Mesodermal cell (in vitro differentiated cells): ENCODE results near the gene ZNF438.
"Not testable (repeated sequence)": the region's sequence is repeated elsewhere in the genome, so short reads cannot be mapped to it uniquely, and the experiment has no call there.

Experiments
- H3K27ac ChIP-seq: 2 replicates; pipeline ENCODE4 v1.7.0; 2013; ENCODE audit warnings: mild to moderate bottlenecking, low read depth, low read length, moderate library complexity; ENCODE audit not compliant: severe bottlenecking
- H3K36me3 ChIP-seq: 2 replicates; pipeline ENCODE4 v1.7.1; 2013; ENCODE audit warnings: mild to moderate bottlenecking, low read length, moderate library complexity; ENCODE audit not compliant: control insufficient read depth, insufficient read depth
- H3K4me1 ChIP-seq: one replicate; pipeline ENCODE4 v1.7.1; 2013; ENCODE audit warnings: mild to moderate bottlenecking, low read length; ENCODE audit not compliant: insufficient read depth, control insufficient read depth, poor library complexity, severe bottlenecking
- H3K4me3 ChIP-seq: 2 replicates; pipeline ENCODE4 v1.7.0; 2013; ENCODE audit warnings: low read length, control low read depth, mild to moderate bottlenecking; ENCODE audit not compliant: insufficient read depth, poor library complexity, severe bottlenecking; ENCODE audit errors: extremely low read depth
- H3K9me3 ChIP-seq: 2 replicates; pipeline ENCODE4 v1.7.1; 2013; ENCODE audit warnings: mild to moderate bottlenecking, low read length, moderate library complexity; ENCODE audit not compliant: control insufficient read depth
- WGBS, 2 experiments: methylation state at CpG; one replicate each; pipeline ENCODE4 v1.1.5; 2013; ENCODE audit warnings: missing lambda C conversion rate in 2 of 2; ENCODE audit not compliant: insufficient coverage in 2 of 2; 5-methylcytosine and 5-hydroxymethylcytosine counted together

Gene ZNF438

DNA sequence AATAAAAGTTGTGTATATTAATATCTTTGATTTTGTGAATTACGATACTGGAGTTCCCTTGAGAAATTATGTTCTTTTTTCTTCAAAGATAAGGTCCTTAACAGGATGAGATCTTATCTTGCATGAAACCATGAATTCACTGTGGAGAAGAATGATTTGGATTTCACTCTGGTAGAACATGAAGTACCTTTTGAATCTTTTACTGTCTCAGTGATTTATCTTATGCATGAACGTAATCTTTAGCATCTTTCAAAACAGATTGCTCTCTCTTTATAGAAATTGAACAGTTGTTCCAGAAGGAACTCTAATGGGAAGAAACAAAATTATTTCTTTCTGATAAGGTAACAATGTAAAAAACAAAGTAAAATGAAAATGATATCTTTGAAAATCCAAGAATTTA lies 11.0 kb upstream of the ZNF438 start:
- 100% methylated on average over 1 of the region's 2 CpGs; no CpG with 5 or more reads in 1 of the 2 experiments for whole genome bisulfite sequencing, 2 experiments
- peaks cover 5% of the 10 kb centered on the region for H3K4me1 ChIP-seq
- no peaks in the 10 kb centered on the region for H3K36me3 ChIP-seq
- H3K4me3 ChIP-seq = no peak overlapping the region
- no peak overlapping the region for H3K27ac ChIP-seq
- no peaks in the 10 kb centered on the region for H3K9me3 ChIP-seq

DNA sequence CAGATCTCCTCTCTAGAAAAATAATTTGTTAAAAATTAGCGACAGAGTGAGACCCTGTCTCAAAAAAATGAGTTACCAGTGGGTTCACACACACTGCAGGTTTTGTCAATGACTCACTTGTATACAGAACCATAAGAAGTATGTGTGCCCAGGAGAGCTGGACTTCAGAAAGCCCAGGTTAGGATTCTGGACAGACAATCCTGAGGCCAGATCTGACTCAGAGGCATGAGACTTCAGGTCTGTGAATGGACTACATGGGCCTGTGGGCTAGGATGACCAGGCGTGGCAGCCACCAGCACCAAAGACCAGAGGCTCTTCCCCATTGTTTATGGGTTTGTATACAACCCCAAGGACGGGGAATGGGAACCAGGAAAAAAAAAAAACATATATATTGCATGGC lies 9.3 kb upstream of the ZNF438 start:
- 100% methylated on average over 1 of the region's 3 CpGs for WGBS, 2 experiments
- H3K9me3 ChIP-seq = no peaks in the 10 kb centered on the region

DNA sequence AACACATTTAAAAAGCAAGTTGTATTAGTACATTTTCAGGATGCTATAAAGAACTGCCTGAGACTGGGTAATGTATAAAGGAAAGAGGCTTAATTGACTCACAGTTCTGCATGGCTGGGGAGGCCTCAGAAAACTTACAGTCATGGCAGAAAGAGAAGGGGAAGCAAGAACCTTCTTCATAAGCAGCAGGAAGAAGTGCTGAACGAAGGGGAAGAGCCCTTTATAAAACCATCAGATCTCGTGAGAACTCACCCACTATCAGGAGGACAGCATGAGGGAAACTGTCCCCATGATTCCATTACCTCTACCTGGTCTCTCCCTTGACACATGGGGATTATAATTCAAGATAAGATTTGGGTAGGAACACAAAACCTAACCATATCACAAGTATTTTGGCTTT lies 7.3 kb upstream of the ZNF438 start:
- not testable (repeated sequence) for H3K9me3 ChIP-seq, H3K27ac ChIP-seq, H3K4me1 ChIP-seq, H3K4me3 ChIP-seq, H3K36me3 ChIP-seq
- WGBS, 2 experiments = no CpG with 5 or more reads among the region's 2 CpGs

More for the DNA sequence above, 9.3 kb upstream of the ZNF438 start:
- H3K4me1 ChIP-seq = peaks cover 6% of the 10 kb centered on the region
- H3K4me3 ChIP-seq = no peak overlapping the region
- H3K27ac ChIP-seq = no peak overlapping the region
- no peaks in the 10 kb centered on the region for H3K36me3 ChIP-seq

DNA sequence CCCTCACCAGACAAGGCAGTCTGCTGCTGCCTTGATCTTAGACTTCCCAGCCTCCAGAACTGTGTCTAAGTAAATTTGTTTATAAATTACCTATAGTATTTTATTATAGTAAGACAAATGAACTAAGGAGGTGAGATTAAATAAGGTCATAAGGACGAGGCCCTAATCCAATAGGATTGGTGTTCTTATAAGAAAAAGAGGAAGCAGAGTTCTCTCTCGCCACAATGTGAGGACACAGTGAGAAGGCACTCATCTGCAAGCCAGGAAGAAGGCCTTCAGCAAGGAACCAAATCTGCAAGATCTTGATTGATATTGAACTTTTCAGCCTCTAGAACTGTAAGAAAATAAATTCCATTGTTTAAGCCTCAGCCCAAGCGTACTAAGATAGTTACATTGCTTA lies 6.1 kb upstream of the ZNF438 start:
- H3K4me1 ChIP-seq = peaks cover 8% of the 10 kb centered on the region
- H3K36me3 ChIP-seq = no peaks in the 10 kb centered on the region
- no peak overlapping the region for H3K4me3 ChIP-seq
- no peak overlapping the region for H3K27ac ChIP-seq
- H3K9me3 ChIP-seq = no peaks in the 10 kb centered on the region
- WGBS, 2 experiments = 92 to 100% methylated on average over 2 to 3 of the region's 3 CpGs

DNA sequence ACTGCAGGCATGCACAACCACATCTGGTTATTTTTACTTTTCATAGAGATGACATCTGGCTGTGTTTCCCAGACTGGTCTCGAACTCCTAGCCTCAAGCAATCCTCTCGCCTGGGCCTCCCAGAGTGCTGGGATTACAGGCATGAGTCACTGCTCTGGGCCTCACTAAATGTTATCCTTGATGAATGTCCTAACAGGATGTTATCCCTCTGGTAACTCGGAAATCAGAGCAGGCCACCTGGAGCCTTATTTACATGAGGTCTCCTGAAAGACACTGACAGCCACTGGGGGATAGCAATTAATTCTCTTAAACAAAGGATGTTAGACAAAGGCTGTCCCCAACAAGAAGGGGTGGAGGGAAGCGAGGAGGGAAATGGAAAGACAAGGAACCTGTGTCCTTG lies 4.5 kb upstream of the ZNF438 start:
- Histone ChIP-seq H3K4me3 (no peak overlapping the region), H3K4me1 (peaks cover 4% of the 10 kb centered on the region), H3K27ac (peak overlapping the region; percentile 41), H3K9me3 (no peaks in the 10 kb centered on the region), H3K36me3 (no peaks in the 10 kb centered on the region)
- 52 to 66% methylated on average over 4 of the region's 4 CpGs for WGBS, 2 experiments

DNA sequence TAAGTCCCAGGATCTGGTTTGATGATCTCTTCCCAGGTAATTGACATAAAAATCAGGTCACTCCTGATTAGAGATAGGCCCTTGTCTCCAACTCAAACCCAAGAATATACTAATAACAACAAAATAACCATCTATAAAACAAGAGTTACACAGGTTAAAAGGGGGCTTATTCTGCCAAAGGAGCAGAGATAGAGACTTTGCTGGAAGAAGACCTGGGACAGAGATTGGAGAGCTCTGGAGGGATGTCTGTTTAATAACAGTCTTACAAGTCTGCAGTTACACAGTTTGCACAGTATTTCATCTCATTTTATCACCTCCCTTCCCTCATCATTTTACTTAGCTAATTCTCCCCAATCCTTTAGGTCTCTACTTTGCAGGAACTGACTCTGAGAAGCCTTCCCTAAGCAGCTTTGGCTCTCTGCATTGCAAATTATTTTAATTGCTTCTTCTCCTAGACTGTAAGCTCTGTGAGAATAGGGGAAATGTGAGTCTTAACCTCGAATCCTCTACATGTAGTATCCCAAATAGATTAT lies 3.7 kb upstream of the ZNF438 start:
- H3K9me3 ChIP-seq = no peaks in the 10 kb centered on the region
- H3K36me3 ChIP-seq = no peaks in the 10 kb centered on the region
- H3K4me1 ChIP-seq = peaks cover 9% of the 10 kb centered on the region
- no peak overlapping the region for H3K4me3 ChIP-seq
- no CpG with 5 or more reads among the region's 1 CpG for WGBS, 2 experiments
- H3K27ac ChIP-seq = no peak overlapping the region

DNA sequence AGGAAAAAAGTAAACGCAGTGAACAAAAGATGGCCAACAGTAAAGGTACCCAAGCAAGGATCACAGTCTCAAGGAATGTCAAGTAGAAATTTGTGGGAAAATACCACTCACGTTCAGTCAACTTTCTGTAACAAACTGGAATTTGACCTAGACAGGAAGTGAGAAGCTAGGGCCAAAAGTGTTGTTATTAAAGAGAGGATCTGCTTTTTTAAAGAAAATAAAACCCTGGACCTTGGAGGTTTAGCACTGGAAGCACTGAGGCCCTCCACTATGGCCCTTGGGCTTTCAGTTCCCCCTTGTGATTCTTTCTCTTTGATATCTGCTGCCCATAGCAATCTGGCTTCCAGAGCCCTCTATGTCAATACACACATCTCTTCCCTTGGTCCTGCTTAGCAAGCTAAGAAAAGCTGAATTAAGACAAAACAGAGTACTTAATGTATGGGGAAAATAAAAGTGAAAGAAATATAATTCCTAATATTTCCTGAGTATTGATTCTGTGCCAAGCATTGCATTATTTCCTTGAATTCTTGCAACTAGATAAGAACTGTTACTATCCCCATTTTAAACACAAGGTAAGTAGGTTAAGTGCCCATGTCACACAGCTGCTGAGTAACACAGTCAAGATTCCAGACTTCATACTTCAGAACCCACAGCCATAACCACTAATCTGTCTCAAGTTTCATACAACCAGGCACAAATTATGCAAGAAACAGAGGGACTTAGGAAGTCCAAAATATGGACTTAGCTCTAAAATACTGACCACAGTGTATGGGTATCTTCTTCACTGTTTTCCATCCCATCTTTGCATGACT lies 2.6 kb upstream of the ZNF438 start:
- Histone ChIP-seq H3K4me3 (no peak overlapping the region), H3K4me1 (peaks cover 9% of the 10 kb centered on the region), H3K9me3 (no peaks in the 10 kb centered on the region), H3K27ac (peak overlapping the region; percentile 10), H3K36me3 (no peaks in the 10 kb centered on the region)
- 75 to 94% methylated on average over 1 to 2 of the region's 2 CpGs for whole genome bisulfite sequencing, 2 experiments

DNA sequence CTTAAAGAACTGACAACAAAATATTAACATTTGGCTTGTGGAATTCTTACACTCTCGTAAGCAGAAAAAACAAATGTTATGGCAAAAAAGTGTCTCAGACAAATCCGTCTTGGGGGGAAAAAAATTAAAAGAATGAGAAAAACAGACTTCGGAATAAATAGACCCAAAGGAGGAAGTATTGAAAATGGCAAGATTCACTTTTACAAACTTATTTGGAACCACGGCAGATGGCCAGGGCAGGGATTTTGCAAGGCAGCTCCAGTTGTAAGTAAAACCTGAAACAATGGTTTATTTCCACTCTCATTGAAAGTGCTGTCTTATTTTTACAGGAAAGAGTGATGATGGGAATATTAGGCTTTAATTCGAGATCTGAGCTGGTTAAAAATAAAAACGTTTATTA lies 1.5 kb upstream of the ZNF438 start:
- no peak overlapping the region for H3K4me3 ChIP-seq
- no peaks in the 10 kb centered on the region for H3K36me3 ChIP-seq
- 84 to 98% methylated on average over 4 of the region's 6 CpGs for WGBS, 2 experiments
- no peaks in the 10 kb centered on the region for H3K9me3 ChIP-seq
- H3K27ac ChIP-seq = no peak overlapping the region
- peaks cover 9% of the 10 kb centered on the region for H3K4me1 ChIP-seq

DNA sequence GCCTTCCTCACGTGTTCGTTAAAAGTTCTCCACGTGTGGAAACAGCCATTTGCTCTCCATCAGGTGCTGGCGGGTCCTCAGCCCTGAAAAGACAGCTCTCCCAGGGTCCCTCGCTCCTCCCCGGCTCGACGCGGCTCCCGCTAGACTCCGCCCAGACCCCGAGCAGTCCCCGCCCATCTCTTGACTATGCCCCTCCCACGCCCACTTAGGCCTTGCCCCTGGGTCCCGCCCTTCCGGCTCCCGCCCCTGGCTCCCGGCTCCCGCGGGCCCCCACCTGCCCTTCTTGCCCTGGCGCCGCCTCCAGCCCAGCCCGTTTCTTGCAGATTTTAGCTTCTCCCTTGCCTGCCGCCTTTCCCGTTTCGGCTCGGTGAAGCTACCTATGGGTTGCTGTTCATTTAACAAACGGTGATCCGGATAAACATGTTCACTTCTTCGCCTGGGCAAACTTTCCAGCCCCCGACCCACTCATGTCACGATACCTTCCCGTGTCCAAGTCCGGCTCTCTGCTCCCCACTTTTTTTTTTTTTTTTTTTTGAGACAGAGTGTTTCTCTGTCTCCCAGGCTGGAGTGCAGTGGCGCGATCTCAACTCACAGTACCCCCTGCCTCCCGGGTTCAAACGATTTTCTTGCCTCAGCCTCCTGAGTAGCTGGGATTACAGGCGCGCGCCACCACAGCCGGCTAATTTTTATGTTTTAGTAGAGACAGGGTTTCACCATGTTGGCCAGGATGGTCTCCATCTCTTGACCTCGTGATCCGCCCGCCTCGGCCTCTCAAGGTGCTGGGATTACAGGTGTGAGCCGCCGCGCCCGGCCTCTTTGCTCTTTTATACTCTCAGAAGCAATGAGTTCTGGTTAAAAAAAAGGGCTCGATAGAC lies 830 bp upstream of the ZNF438 start:
- H3K36me3 ChIP-seq = no peaks in the 10 kb centered on the region
- WGBS, 2 experiments = 33 to 36% methylated on average over 42 to 44 of the region's 51 CpGs
- peak overlapping the region; percentile 99 for H3K27ac ChIP-seq
- peak overlapping the region; percentile 59 for H3K4me3 ChIP-seq
- no peaks in the 10 kb centered on the region for H3K9me3 ChIP-seq
- peaks cover 9% of the 10 kb centered on the region for H3K4me1 ChIP-seq

DNA sequence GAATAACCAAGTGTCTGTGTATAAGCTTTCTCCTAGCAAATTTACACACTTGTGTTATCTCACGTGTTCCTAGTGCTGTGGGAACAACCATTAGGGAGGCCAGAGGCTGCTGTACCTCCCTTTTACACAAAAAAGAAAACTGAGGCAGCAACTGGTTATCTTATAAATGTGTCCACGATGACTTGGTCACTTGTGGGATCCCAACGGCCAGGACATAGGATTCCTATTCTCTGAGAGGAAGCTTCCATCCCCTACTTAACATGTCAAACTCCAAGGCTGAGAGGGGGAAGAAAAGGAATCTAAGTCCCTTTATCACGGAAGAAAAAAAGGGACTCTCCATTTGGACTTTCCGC lies 484 bp downstream of the ZNF438 start:
- Histone ChIP-seq H3K9me3 (no peaks in the 10 kb centered on the region), H3K27ac (peak overlapping the region; percentile 99), H3K4me1 (peaks cover 9% of the 10 kb centered on the region), H3K36me3 (no peaks in the 10 kb centered on the region), H3K4me3 (peak overlapping the region; percentile 59)
- 24 to 25% methylated on average over 2 to 3 of the region's 5 CpGs for WGBS, 2 experiments
